Stimulated activated naive B cell treated with anti-CD40 and anti-IgM and Interleukin-4, amounts not matched to agents 10 μg/mL and 1 μg/mL and 100 μg/mL, for 72 hours (primary cell): Measurements from ENCODE around the gene RAC2.
"Not testable (repeated sequence)": the region's sequence is repeated elsewhere in the genome, so short reads cannot be mapped to it uniquely, and the experiment has no call there.

Experiments
- ATAC-seq, 2 donors: fragments of 150-1000 bp; cut with Tn5 transposase; replicated peaks; 2 replicates each; pipeline ENCODE4 v1.10.0; 2021; ENCODE audit warnings: moderate library complexity in 1 of 2
- DNase-seq: peaks from one replicate; pipeline ENCODE4 v3.0.0; 2021
- H3K27ac Mint-ChIP-seq: one replicate; pipeline ENCODE4 v1.8.0; 2022; ENCODE audit warnings: mild to moderate bottlenecking, mixed read lengths
- H3K27me3 Mint-ChIP-seq, 2 donors: one replicate each; pipeline ENCODE4 v1.8.0; 2022; ENCODE audit warnings: mixed read lengths in 2 of 2
- H3K36me3 Mint-ChIP-seq, 2 donors: one replicate each; pipeline ENCODE4 v1.8.0; 2022; ENCODE audit warnings: mixed read lengths in 2 of 2, mild to moderate bottlenecking in 1 of 2
- H3K4me1 Mint-ChIP-seq, 2 donors: one replicate each; pipeline ENCODE4 v1.8.0; 2022; ENCODE audit warnings: mixed read lengths in 2 of 2, mild to moderate bottlenecking in 1 of 2
- H3K4me3 Mint-ChIP-seq, 2 donors: one replicate each; pipeline ENCODE4 v1.8.0; 2022; ENCODE audit warnings: mild to moderate bottlenecking in 2 of 2, mixed read lengths in 2 of 2, moderate library complexity in 1 of 2
- H3K9me3 Mint-ChIP-seq, 2 donors: one replicate each; pipeline ENCODE4 v1.8.0; 2022; ENCODE audit warnings: mixed read lengths in 2 of 2, mild to moderate bottlenecking in 1 of 2

RAC2 gene

GRCh38 chr22:37208401-37209139, 35.5 kb downstream of the RAC2 start:
- peaks cover 17 to 31% of the 10 kb centered on the region in 2 donors for H3K4me1 Mint-ChIP-seq
- H3K36me3 Mint-ChIP-seq, result no peaks in the 10 kb centered on the region
- peak overlapping the region; percentile 47 for H3K27ac Mint-ChIP-seq
- ATAC-seq (no peak), DNase-seq (no peak)
- no peak overlapping the region for H3K4me3 Mint-ChIP-seq
- H3K9me3 Mint-ChIP-seq, result no peaks in the 10 kb centered on the region
- no peaks in the 10 kb centered on the region for H3K27me3 Mint-ChIP-seq

DNA sequence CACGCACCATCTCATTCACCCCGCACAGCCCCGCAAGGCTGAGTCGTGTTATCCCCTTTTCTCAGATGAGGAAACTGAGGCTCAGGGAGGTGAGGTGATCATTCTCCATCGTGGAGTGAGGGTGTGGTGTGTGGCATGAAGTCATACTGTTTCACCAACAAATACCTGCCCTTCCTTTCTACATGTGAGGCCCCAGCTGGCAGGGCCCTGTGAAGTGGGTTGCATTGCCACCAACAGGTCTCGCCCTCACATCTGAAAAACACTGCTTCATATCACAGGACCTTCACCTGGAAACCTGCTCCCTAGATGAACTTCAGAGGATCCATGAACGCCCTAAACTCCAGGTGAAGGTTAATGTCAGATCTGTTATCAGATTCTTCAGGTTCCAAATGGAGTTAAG, 36.1 kb downstream of the RAC2 start:
- Mint-ChIP-seq H3K27ac (no peak overlapping the region), H3K9me3 (no peaks in the 10 kb centered on the region), H3K36me3 (no peaks in the 10 kb centered on the region), H3K4me3 (no peak overlapping the region), H3K4me1 (peaks cover 20 to 36% of the 10 kb centered on the region in 2 donors), H3K27me3 (no peaks in the 10 kb centered on the region)
- DNase-seq, result no peak
- no peak for ATAC-seq

DNA sequence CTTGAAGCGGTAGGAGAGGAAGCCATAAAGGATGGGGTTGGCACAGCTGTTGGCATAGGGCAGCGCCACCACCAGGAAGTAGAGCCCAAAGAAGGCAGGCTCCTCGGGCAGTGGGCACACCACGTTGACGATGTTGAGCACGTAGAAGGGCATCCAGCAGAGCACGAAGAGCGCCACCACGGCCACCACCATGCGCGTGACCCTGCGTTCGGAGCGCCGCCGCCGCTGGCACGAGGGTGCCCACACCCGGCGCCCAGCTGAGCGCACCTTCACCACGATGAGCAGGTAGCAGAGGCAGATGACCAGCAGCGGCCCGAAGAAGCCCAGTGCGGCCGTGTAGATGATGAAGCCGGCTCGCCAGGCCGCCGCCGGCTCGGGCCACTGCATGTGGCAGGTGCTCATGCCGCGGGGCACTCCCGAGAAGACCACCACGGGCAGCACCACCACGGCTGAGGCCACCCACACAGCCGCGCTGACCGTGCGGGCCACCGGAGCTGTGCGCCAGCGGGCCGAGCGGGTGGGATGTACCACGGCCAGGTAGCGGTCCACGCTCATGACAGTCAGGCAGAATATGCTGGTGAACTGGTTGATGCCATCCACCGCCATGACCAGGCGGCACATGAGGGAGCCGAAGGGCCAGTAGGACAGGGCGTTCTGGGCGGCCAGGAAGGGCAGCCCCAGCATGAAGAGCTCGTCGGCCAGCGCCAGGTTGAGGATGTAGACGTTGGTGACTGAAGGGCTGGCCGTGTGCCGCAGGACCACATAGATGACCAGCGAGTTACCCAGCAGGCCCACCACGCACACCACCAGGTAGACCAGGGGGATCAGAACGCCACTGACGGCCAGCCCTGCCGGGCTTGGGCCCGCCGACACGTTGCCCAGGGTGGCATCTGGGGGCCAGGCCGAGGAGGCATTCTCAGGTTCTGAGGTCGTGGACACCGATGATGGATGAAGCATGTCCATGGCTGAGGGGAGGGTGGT, 36.9 kb downstream of the RAC2 start:
- no peaks in the 10 kb centered on the region for H3K9me3 Mint-ChIP-seq
- H3K27ac Mint-ChIP-seq, result peak overlapping the region; percentile 5
- ATAC-seq, result no peak
- H3K4me3 Mint-ChIP-seq, result no peak overlapping the region
- peaks cover 18 to 41% of the 10 kb centered on the region in 2 donors for H3K4me1 Mint-ChIP-seq
- no peaks in the 10 kb centered on the region for H3K27me3 Mint-ChIP-seq
- H3K36me3 Mint-ChIP-seq, result no peaks in the 10 kb centered on the region
- no peak for DNase-seq

DNA sequence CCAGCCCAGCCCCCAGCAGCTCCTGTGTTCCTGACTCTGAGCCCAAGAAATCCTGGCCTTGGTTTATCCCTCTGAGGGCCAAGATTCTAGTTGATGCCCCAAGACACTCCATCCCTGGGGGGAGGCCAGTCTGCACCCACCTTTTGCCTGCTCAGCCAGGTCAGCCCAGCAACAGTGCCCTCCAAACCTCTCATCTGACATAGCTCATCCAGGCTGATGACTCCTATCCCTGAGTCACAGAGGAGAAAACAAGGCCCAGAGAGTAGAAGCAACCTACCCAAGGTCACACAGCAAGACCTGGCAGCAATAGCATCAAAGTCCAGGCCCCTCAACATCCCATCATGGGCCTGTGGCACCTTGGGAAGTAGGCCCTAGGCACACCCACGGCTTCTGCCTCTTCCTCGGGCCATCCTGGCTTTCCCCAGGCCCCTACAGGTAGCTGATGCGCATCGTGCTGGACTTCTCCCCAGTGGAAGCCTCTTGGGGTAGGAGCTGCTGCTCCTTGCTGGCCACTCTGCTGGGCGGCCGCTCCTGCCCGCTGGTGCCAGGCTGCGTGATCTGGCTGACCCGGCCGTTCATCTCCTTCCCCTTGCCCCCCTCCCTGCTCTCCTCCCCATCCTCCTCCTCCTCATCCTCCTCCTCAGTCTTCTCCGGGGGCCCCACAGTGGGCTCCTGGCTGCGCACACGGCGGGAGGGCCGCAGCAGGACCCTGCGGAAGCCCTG, 37.8 kb downstream of the RAC2 start:
- Mint-ChIP-seq H3K4me1 (peaks cover 16 to 46% of the 10 kb centered on the region in 2 donors), H3K4me3 (no peak overlapping the region), H3K9me3 (no peaks in the 10 kb centered on the region), H3K36me3 (no peaks in the 10 kb centered on the region), H3K27me3 (no peaks in the 10 kb centered on the region), H3K27ac (no peak overlapping the region)
- ATAC-seq (no peak), DNase-seq (no peak)

GRCh38 chr22:37205046-37205445, 39.0 kb downstream of the RAC2 start:
- Mint-ChIP-seq H3K36me3 (no peaks in the 10 kb centered on the region), H3K4me1 (peaks cover 18 to 57% of the 10 kb centered on the region in 2 donors), H3K4me3 (no peak overlapping the region), H3K27me3 (no peaks in the 10 kb centered on the region), H3K27ac (peak overlapping the region; percentile 62), H3K9me3 (no peaks in the 10 kb centered on the region)
- DNase-seq (no peak), ATAC-seq (no peak)

- no peaks in the 10 kb centered on the region for H3K36me3 Mint-ChIP-seq
- no peaks in the 10 kb centered on the region for H3K27me3 Mint-ChIP-seq
- peaks cover 21 to 59% of the 10 kb centered on the region in 2 donors for H3K4me1 Mint-ChIP-seq
- no peak for ATAC-seq
- DNase-seq, result no peak
- H3K4me3 Mint-ChIP-seq, result no peak overlapping the region
- H3K9me3 Mint-ChIP-seq, result no peaks in the 10 kb centered on the region
- no peak overlapping the region for H3K27ac Mint-ChIP-seq
Measured at GRCh38 chr22:37204045-37204655, 39.9 kb downstream of the RAC2 start.

DNA sequence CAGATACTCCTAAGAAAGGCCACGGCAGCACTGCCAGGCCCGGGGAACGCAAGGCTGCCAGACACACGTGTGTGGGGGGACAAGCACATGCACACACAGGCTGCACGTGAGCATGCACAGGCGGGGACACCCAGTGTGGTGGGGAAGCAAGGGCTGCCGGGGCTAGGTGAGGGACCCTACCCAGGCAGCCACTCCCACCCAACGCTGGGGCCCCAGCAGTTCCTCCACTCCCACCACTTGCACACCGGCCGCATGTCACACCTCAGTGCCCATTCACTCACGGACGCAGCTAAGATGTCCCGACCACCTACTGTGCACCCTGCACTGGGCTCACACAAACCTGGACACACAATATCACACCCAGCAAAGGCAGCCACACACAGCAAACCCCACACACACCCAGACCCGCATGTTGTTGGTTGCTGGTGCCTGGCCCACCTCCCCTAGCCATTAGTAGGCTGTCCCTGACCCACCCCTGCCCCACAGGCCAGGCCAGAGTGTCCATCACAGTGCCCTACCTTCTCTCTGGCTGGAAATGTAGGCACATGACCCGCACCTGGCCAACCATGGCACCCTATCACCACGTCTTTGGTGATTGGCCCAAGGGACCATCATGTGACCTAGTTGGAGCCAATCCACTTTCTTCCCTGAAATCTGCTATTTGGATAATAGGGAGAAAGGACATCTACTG, 40.6 kb downstream of the RAC2 start:
- no peak overlapping the region for H3K4me3 Mint-ChIP-seq
- no peaks in the 10 kb centered on the region for H3K36me3 Mint-ChIP-seq
- peak overlapping the region; percentile 51 for H3K27ac Mint-ChIP-seq
- no peaks in the 10 kb centered on the region for H3K27me3 Mint-ChIP-seq
- peaks cover 21 to 61% of the 10 kb centered on the region in 2 donors for H3K4me1 Mint-ChIP-seq
- DNase-seq (no peak), ATAC-seq (no peak)
- H3K9me3 Mint-ChIP-seq, result no peaks in the 10 kb centered on the region

- no peak for DNase-seq
- Mint-ChIP-seq H3K4me1 (peaks cover 27 to 68% of the 10 kb centered on the region in 2 donors), H3K9me3 (no peaks in the 10 kb centered on the region), H3K4me3 (no peak overlapping the region), H3K36me3 (no peaks in the 10 kb centered on the region), H3K27ac (no peak overlapping the region), H3K27me3 (no peaks in the 10 kb centered on the region)
- ATAC-seq, result no peak
Measured at GRCh38 chr22:37202716-37203115, 41.4 kb downstream of the RAC2 start.

GRCh38 chr22:37202001-37202555, 42.0 kb downstream of the RAC2 start:
- Mint-ChIP-seq H3K4me1 (peaks cover 30 to 71% of the 10 kb centered on the region in 2 donors), H3K9me3 (no peaks in the 10 kb centered on the region), H3K27me3 (no peaks in the 10 kb centered on the region), H3K4me3 (no peak overlapping the region), H3K27ac (no peak overlapping the region), H3K36me3 (no peaks in the 10 kb centered on the region)
- DNase-seq (no peak), ATAC-seq (no peak)

- H3K4me3 Mint-ChIP-seq, DNase-seq: not testable (repeated sequence)
- peaks cover 31 to 71% of the 10 kb centered on the region in 2 donors for H3K4me1 Mint-ChIP-seq
Measured at GRCh38 chr22:37201443-37201820, 42.6 kb downstream of the RAC2 start.

GRCh38 chr22:37199760-37200108, 44.3 kb downstream of the RAC2 start:
- ATAC-seq (no peak), DNase-seq (no peak)
- Mint-ChIP-seq H3K9me3 (no peaks in the 10 kb centered on the region), H3K4me3 (peak overlapping the region; percentile 92 to 97), H3K27me3 (no peaks in the 10 kb centered on the region), H3K27ac (peak overlapping the region; percentile 97), H3K36me3 (peaks cover 0 to 4% of the 10 kb centered on the region in 2 donors), H3K4me1 (peaks cover 29 to 62% of the 10 kb centered on the region in 2 donors)

More at GRCh38 chr22:37201443-37201820, 42.6 kb downstream of the RAC2 start:
- H3K9me3 Mint-ChIP-seq, H3K27ac Mint-ChIP-seq, H3K27me3 Mint-ChIP-seq, ATAC-seq, H3K36me3 Mint-ChIP-seq: not testable (repeated sequence)

- ATAC-seq, result peak; percentile 89 to 93
- peak; percentile 100 for DNase-seq
- Mint-ChIP-seq H3K36me3 (peaks cover 0 to 4% of the 10 kb centered on the region in 2 donors), H3K4me3 (peak overlapping the region; percentile 92 to 97), H3K27ac (peak overlapping the region; percentile 97), H3K9me3 (no peaks in the 10 kb centered on the region), H3K27me3 (no peaks in the 10 kb centered on the region), H3K4me1 (peaks cover 29 to 64% of the 10 kb centered on the region in 2 donors)
Measured at GRCh38 chr22:37199103-37199759, 44.8 kb downstream of the RAC2 start.
